ENCODE results near the gene PLIN3.

The PLIN3 gene

GRCh38 chr19:4909156-4909896 lies 41.9 kb upstream of the PLIN3 start, which contains the start of gene UHRF1 (continued):
- TF ChIP-seq ZNF518A (tag by site-specific recombination; conservative IDR thresholded peaks at IDR 0.05; ENCODE audit: low read depth): no peak
- no peak for TF ChIP-seq ZNF366 (tag by site-specific recombination; conservative IDR thresholded peaks at IDR 0.05)
- 0 out of 2 replicates have a peak, but pooled peaks have one; percentile 32 for TF ChIP-seq ZNF785 (tag by site-specific recombination; IDR thresholded peaks at IDR 0.05)
- no peak for TF ChIP-seq ZNF202 (tag by site-specific recombination; IDR thresholded peaks at IDR 0.05; ENCODE audit: borderline replicate concordance)
- TF ChIP-seq ZIC2 (tag by site-specific recombination; IDR thresholded peaks at IDR 0.05): peak; percentile 74
- TF ChIP-seq ZNF48 (tag by site-specific recombination; IDR thresholded peaks at IDR 0.05): no peak
- no peak for TF ChIP-seq ZNF416 (tag by site-specific recombination; IDR thresholded peaks at IDR 0.05)
- no peak for TF ChIP-seq ZSCAN23 (tag by site-specific recombination; IDR thresholded peaks at IDR 0.05)
- no peak for TF ChIP-seq ZNF843 (tag by site-specific recombination; IDR thresholded peaks at IDR 0.05)
- no peak for TF ChIP-seq ZNF514 (tag by site-specific recombination; IDR thresholded peaks at IDR 0.05)
- 0 out of 2 replicates have a peak, but pooled peaks have one; percentile 34 for TF ChIP-seq ZNF777 (tag by site-specific recombination; IDR thresholded peaks at IDR 0.05; ENCODE audit: borderline replicate concordance)
- no peak for TF ChIP-seq ZNF423 (tag by site-specific recombination; IDR thresholded peaks at IDR 0.05)
- TF ChIP-seq ZNF223 (tag by site-specific recombination; IDR thresholded peaks at IDR 0.05): 0 out of 2 replicates have a peak, but pooled peaks have one; percentile 33
- peak; percentile 96 for TF ChIP-seq ZFHX2 (tag by site-specific recombination; conservative IDR thresholded peaks at IDR 0.05)
- no peak for TF ChIP-seq ZNF248 (tag by site-specific recombination; IDR thresholded peaks at IDR 0.05)
- peak; percentile 94 for TF ChIP-seq ZBTB10 (tag by site-specific recombination; IDR thresholded peaks at IDR 0.05)
- TF ChIP-seq SETDB1 (IDR thresholded peaks at IDR 0.05; ENCODE audit: insufficient read length, low read length): no peak
- peak; percentile 78 for TF ChIP-seq ZBTB26 (tag by site-specific recombination; optimal IDR thresholded peaks at IDR 0.05)
- TF ChIP-seq ZNF768 (tag by site-specific recombination; IDR thresholded peaks at IDR 0.05): no peak
- peak; percentile 96 for TF ChIP-seq GLIS2 (tag by site-specific recombination; IDR thresholded peaks at IDR 0.05)
- TF ChIP-seq ZNF558 (tag by site-specific recombination; IDR thresholded peaks at IDR 0.05): no peak
- no peak for TF ChIP-seq ZNF311 (tag by site-specific recombination; IDR thresholded peaks at IDR 0.05; ENCODE audit: borderline replicate concordance)
- TF ChIP-seq PRDM1 (tag by site-specific recombination; IDR thresholded peaks at IDR 0.05): no peak
- no peak for TF ChIP-seq ZNF302 (tag by site-specific recombination; IDR thresholded peaks at IDR 0.05; ENCODE audit: low read depth)
- peak; percentile 94 for TF ChIP-seq PBX3 (CRISPR knock-in tag; IDR thresholded peaks at IDR 0.05)
- TF ChIP-seq ZNF645 (tag by site-specific recombination; IDR thresholded peaks at IDR 0.05): no peak
- TF ChIP-seq ZNF623 (tag by site-specific recombination; IDR thresholded peaks at IDR 0.05): no peak
- TF ChIP-seq ZNF221 (tag by site-specific recombination; IDR thresholded peaks at IDR 0.05; ENCODE audit: borderline replicate concordance): no peak
- no peak for TF ChIP-seq ZNF548 (tag by site-specific recombination; IDR thresholded peaks at IDR 0.05)
- TF ChIP-seq ZNF571 (tag by site-specific recombination; IDR thresholded peaks at IDR 0.05): no peak
